Body of pancreas (tissue), 4 donors: Measurements from ENCODE around the gene GDPD3. TPM values are rescaled to one million over a fixed set of nuclear protein-coding genes. Genes with fewer than 3 reads are reported as not detected.
A peak's percentile ranks its signal among the peaks of the same experiment; 100 is the strongest.
"Not testable (repeated sequence)": the region's sequence is repeated elsewhere in the genome, so short reads cannot be mapped to it uniquely, and the experiment has no call there.

ENCODE experiments used
- ATAC-seq: fragments of 150-250 bp; one replicate; pipeline ENCODE4 v1.9.1; 2016
- DNase-seq, 4 donors: peaks; one replicate each; pipeline ENCODE4 v3.0.0-alpha.2; 2019
- H3K27ac ChIP-seq, 4 donors: fragments of 200-600 bp; sonication (generic); 1 replicate in 3 of 4; 2 replicates in 1 of 4; pipeline versions ENCODE4 v1.5.1 to v1.6.1; 2016 to 2019; ENCODE audit warnings: mild to moderate bottlenecking in 1 of 4, mixed read lengths in 1 of 4, moderate library complexity in 1 of 4
- H3K27me3 ChIP-seq, 2 donors: fragments of 200-600 bp; sonication (generic); one replicate each; pipeline ENCODE4 v1.6.0; 2016; ENCODE audit warnings: mild to moderate bottlenecking in 1 of 2
- H3K36me3 ChIP-seq, 2 donors: fragments of 200-600 bp; sonication (generic); replicated peaks in 1 of 2; 2 replicates each; pipeline ENCODE4 v1.5.1; 2016; ENCODE audit warnings: low read depth in 2 of 2; ENCODE audit not compliant: insufficient read depth in 1 of 2
- H3K4me1 ChIP-seq: fragments of 200-600 bp; sonication (generic); one replicate; pipeline ENCODE4 v1.6.0; 2016
- H3K4me3 ChIP-seq, 2 donors: fragments of 200-600 bp; sonication (generic); 1 replicate in 1 of 2; 2 replicates in 1 of 2; pipeline ENCODE4 v1.5.1; 2016 to 2019
- H3K9me3 ChIP-seq, 3 donors: fragments of 200-600 bp; sonication (generic); 1 replicate in 2 of 3; 2 replicates in 1 of 3; pipeline ENCODE4 v1.5.1; 2016
- CTCF ChIP-seq, 7 experiments: fragments of 450-650 bp in 4 of 7; fragments of 200-600 bp in 3 of 7; sonication (generic) in 3 of 7; IDR thresholded peaks; one replicate each; pipeline ENCODE4 v1.5.1; 2016 to 2019; ENCODE audit warnings: antibody characterized with exemption in 7 of 7
- POLR2A ChIP-seq, 3 donors: fragments of 450-650 bp; IDR thresholded peaks; one replicate each; pipeline ENCODE4 v1.6.1; 2016; ENCODE audit warnings: antibody characterized with exemption in 3 of 3, mild to moderate bottlenecking in 2 of 3
- WGBS, 2 donors: methylation state at CpG; one replicate each; pipeline ENCODE4 v1.1.5; 2017; 5-methylcytosine and 5-hydroxymethylcytosine counted together
- intact Hi-C: fragments of 100-400 bp; cut with DNase I; formaldehyde crosslinking; loops from one replicate; pipeline ENCODE4 v1.15.1; 2023
- total RNA-seq, 2 donors: library from RNA; depleted of rRNA; stranded (reverse); fragments of >200 nt; gene quantifications; one replicate each; pipeline ENCODE4 v1.1.0, GENCODE V29; 2016

The GDPD3 gene
- total RNA-seq, 2 donors from 2014 or later = 1.8 TPM; not detected in 1

GRCh38 chr16:30137897-30138296, 24.6 kb upstream of the GDPD3 start:
- intact Hi-C loops = no loop called here
- no peak overlapping the region for H3K27ac ChIP-seq
- no peak for TF ChIP-seq POLR2A (IDR thresholded peaks at IDR 0.05)
- TF ChIP-seq CTCF (IDR thresholded peaks at IDR 0.05) = no peak

GRCh38 chr16:30136971-30137605, 23.8 kb upstream of the GDPD3 start:
- TF ChIP-seq POLR2A (IDR thresholded peaks at IDR 0.05) = no peak
- intact Hi-C loops = no loop called here
- no peaks in the 10 kb centered on the region for H3K36me3 ChIP-seq
- no peaks in the 10 kb centered on the region for H3K27me3 ChIP-seq
- no peaks in the 10 kb centered on the region for H3K4me1 ChIP-seq
- WGBS, 2 donors = 63 to 81% methylated on average over 11 of the region's 11 CpGs
- ATAC-seq (no peak), DNase-seq (peak in 1 of 4 donors; percentile 22)
- H3K4me3 ChIP-seq = no peak overlapping the region
- H3K9me3 ChIP-seq = no peaks in the 10 kb centered on the region
- H3K27ac ChIP-seq = peak overlapping the region in 1 of 4 donors; percentile 11

More at GRCh38 chr16:30137897-30138296, 24.6 kb upstream of the GDPD3 start:
- H3K9me3 ChIP-seq = no peaks in the 10 kb centered on the region
- DNase-seq (no peak), ATAC-seq (no peak)
- WGBS, 2 donors = 71 to 76% methylated on average over 8 of the region's 8 CpGs
- H3K27me3 ChIP-seq = no peaks in the 10 kb centered on the region
- H3K4me3 ChIP-seq = no peak overlapping the region
- no peaks in the 10 kb centered on the region for H3K36me3 ChIP-seq
- H3K4me1 ChIP-seq = no peaks in the 10 kb centered on the region

GRCh38 chr16:30132591-30132990, 19.3 kb upstream of the GDPD3 start:
- Histone ChIP-seq H3K36me3 (no peaks in the 10 kb centered on the region), H3K9me3 (no peaks in the 10 kb centered on the region), H3K27me3 (no peaks in the 10 kb centered on the region), H3K4me1 (no peaks in the 10 kb centered on the region), H3K27ac (no peak overlapping the region), H3K4me3 (no peak overlapping the region)
- DNase-seq (no peak), ATAC-seq (no peak)
- intact Hi-C loops = no loop called here
- no peak for TF ChIP-seq CTCF (IDR thresholded peaks at IDR 0.05)
- 67 to 84% methylated on average over 3 of the region's 3 CpGs for WGBS, 2 donors

- no peak for TF ChIP-seq POLR2A (IDR thresholded peaks at IDR 0.05)
- no peak for TF ChIP-seq CTCF (IDR thresholded peaks at IDR 0.05)
- ATAC-seq (no peak), DNase-seq (no peak)
- no peak overlapping the region for H3K27ac ChIP-seq
- intact Hi-C loops = no loop called here
- WGBS, 2 donors = 62 to 64% methylated on average over 4 of the region's 4 CpGs
- no peaks in the 10 kb centered on the region for H3K9me3 ChIP-seq
- H3K36me3 ChIP-seq = no peaks in the 10 kb centered on the region
- H3K27me3 ChIP-seq = no peaks in the 10 kb centered on the region
- H3K4me1 ChIP-seq = no peaks in the 10 kb centered on the region
- no peak overlapping the region for H3K4me3 ChIP-seq
Observed at GRCh38 chr16:30131869-30132475, 18.6 kb upstream of the GDPD3 start.

- Histone ChIP-seq H3K36me3 (no peaks in the 10 kb centered on the region), H3K4me3 (no peak overlapping the region), H3K4me1 (peaks cover 11% of the 10 kb centered on the region), H3K27me3 (no peaks in the 10 kb centered on the region), H3K27ac (no peak overlapping the region), H3K9me3 (no peaks in the 10 kb centered on the region)
- DNase-seq = no peak
- ATAC-seq = no peak
- TF ChIP-seq POLR2A (IDR thresholded peaks at IDR 0.05) = no peak
- TF ChIP-seq CTCF (IDR thresholded peaks at IDR 0.05) = no peak
- 86 to 100% methylated on average over 1 of the region's 1 CpG for WGBS, 2 donors
- intact Hi-C loops = no loop called here
Observed at GRCh38 chr16:30127993-30128392, 14.7 kb upstream of the GDPD3 start.

- intact Hi-C loops, H3K27ac ChIP-seq, ATAC-seq, H3K9me3 ChIP-seq, DNase-seq, H3K27me3 ChIP-seq, H3K36me3 ChIP-seq, H3K4me3 ChIP-seq: not testable (repeated sequence)
- peaks cover 24% of the 10 kb centered on the region for H3K4me1 ChIP-seq
- 89 to 95% methylated on average over 9 of the region's 9 CpGs for WGBS, 2 donors
Observed at GRCh38 chr16:30125690-30126089, 12.4 kb upstream of the GDPD3 start.
